ENCODE measurements around the gene SH3BGR.

- TF ChIP-seq CTCF (IDR thresholded peaks at IDR 0.05) (no peak), POLR2A (IDR thresholded peaks at IDR 0.05) (no peak)
These were observed 1.9 kb downstream of the SH3BGR start for GRCh38 chr21:39453571-39454179.
